Liver (tissue), 9 donors: ENCODE data around the gene ZNF100. TPM values are rescaled to one million over a fixed set of nuclear protein-coding genes. Genes with fewer than 3 reads are reported as not detected.

ENCODE experiments used
- DNase-seq: peaks from one replicate; pipeline ENCODE4 v3.0.0-alpha.2; 2017; ENCODE audit warnings: low spot score
- H3K27ac ChIP-seq, 2 donors: one replicate each; pipeline ENCODE4 v1.7.0; 2013; ENCODE audit warnings: inconsistent platforms in 2 of 2, low read length in 2 of 2, control low read depth in 1 of 2, low read depth in 1 of 2, mild to moderate bottlenecking in 1 of 2
- H3K27me3 ChIP-seq, 4 donors: one replicate each; pipeline versions ENCODE4 v1.6.1 to v1.7.0; 2013; ENCODE audit warnings: low read length in 3 of 4, inconsistent platforms in 1 of 4, mild to moderate bottlenecking in 1 of 4, moderate library complexity in 1 of 4; ENCODE audit not compliant: control insufficient read depth in 4 of 4, insufficient read depth in 4 of 4
- H3K36me3 ChIP-seq, 4 donors: one replicate each; pipeline versions ENCODE4 v1.6.1 to v1.7.0; 2013; ENCODE audit warnings: low read length in 3 of 4, mild to moderate bottlenecking in 3 of 4, low read depth in 1 of 4, moderate library complexity in 1 of 4; ENCODE audit not compliant: control insufficient read depth in 4 of 4, insufficient read depth in 3 of 4
- H3K4me1 ChIP-seq, 4 donors: one replicate each; pipeline versions ENCODE4 v1.6.1 to v1.7.0; 2013; ENCODE audit warnings: low read length in 3 of 4, mild to moderate bottlenecking in 3 of 4, moderate library complexity in 1 of 4; ENCODE audit not compliant: control insufficient read depth in 4 of 4, insufficient read depth in 4 of 4
- H3K4me3 ChIP-seq, 3 donors: one replicate each; pipeline versions ENCODE4 v1.6.1 to v1.7.0; 2013; ENCODE audit warnings: low read length in 3 of 3, control low read depth in 1 of 3, low read depth in 1 of 3, mild to moderate bottlenecking in 1 of 3
- H3K9ac ChIP-seq, 2 donors: one replicate each; pipeline ENCODE4 v1.7.0; 2013; ENCODE audit warnings: low read length in 2 of 2, mild to moderate bottlenecking in 2 of 2, moderate library complexity in 2 of 2, control low read depth in 1 of 2, low read depth in 1 of 2
- H3K9me3 ChIP-seq, 4 donors: one replicate each; pipeline versions ENCODE4 v1.6.1 to v1.7.0; 2013; ENCODE audit warnings: low read length in 3 of 4; ENCODE audit not compliant: control insufficient read depth in 4 of 4
- ATF3 ChIP-seq: IDR thresholded peaks from 2 replicates; pipeline ENCODE4 v1.6.1; 2016; ENCODE audit warnings: antibody characterized with exemption
- CTCF ChIP-seq: fragments of 150-350 bp; IDR thresholded peaks from 2 replicates; pipeline ENCODE4 v1.5.1; 2017; ENCODE audit warnings: improper control_type of control experiment, low read depth, low read length; ENCODE audit not compliant: missing input control
- EGR1 ChIP-seq, 2 donors: IDR thresholded peaks; 2 replicates each; pipeline ENCODE4 v1.6.1; 2016 to 2018; ENCODE audit warnings: antibody characterized with exemption in 2 of 2, low read depth in 2 of 2
- JUND ChIP-seq, 2 donors: IDR thresholded peaks; 2 replicates each; pipeline ENCODE4 v1.6.1; 2016; ENCODE audit warnings: antibody characterized with exemption in 2 of 2
- RAD21 ChIP-seq, 2 donors: IDR thresholded peaks; 2 replicates each; pipeline ENCODE4 v1.6.1; 2016; ENCODE audit warnings: antibody characterized with exemption in 2 of 2, mild to moderate bottlenecking in 2 of 2
- RXRA ChIP-seq, 2 donors: IDR thresholded peaks; 2 replicates each; pipeline ENCODE4 v1.6.1; 2017 to 2018; ENCODE audit warnings: antibody characterized with exemption in 2 of 2, mild to moderate bottlenecking in 1 of 2
- TAF1 ChIP-seq: conservative IDR thresholded peaks from 2 replicates; pipeline ENCODE4 v1.6.1; 2016; ENCODE audit warnings: antibody characterized with exemption, mild to moderate bottlenecking
- YY1 ChIP-seq: IDR thresholded peaks from 2 replicates; pipeline ENCODE4 v1.6.1; 2016; ENCODE audit warnings: antibody characterized with exemption, mild to moderate bottlenecking
- ZBTB33 ChIP-seq: IDR thresholded peaks from 2 replicates; pipeline ENCODE4 v1.6.1; 2016; ENCODE audit warnings: antibody characterized with exemption
- WGBS: extraction: QIAGEN DNeasy Blood & Tissue Kit; methylation state at CpG from one replicate; pipeline ENCODE4 v1.1.7; 2013; 5-methylcytosine and 5-hydroxymethylcytosine counted together
- polyA plus RNA-seq, 2 donors: library from polyadenylated mRNA; stranded (reverse) in 1 of 2; unstranded in 1 of 2; fragments of 200-250 nt in 1 of 2; fragments of >200 nt in 1 of 2; fragmentation: Nextera tagmentation in 1 of 2; extraction: Ambion mirVana in 1 of 2; gene quantifications; one replicate each; pipeline versions ENCODE4 v1.2.1 to v1.2.3, GENCODE V29; 2013 to 2015
- total RNA-seq, 2 donors: library from RNA; depleted of rRNA; stranded (reverse); fragments of >200 nt; gene quantifications; one replicate each; pipeline ENCODE4 v1.2.3, GENCODE V29; 2014
- TF ChIP-seq, protein P1 (sequence below): IDR thresholded peaks from 2 replicates; pipeline ENCODE4 v1.6.1; 2016; ENCODE audit warnings: antibody characterized with exemption
- donor health status: healthy.
- donor health status: healthy.
- donor health status: healthy.
- donor health status: healthy.
- donor health status: healthy.

Gene ZNF100
- total and polyA plus RNA-seq, 4 donors = 0.51 to 6.1 (median 1.4) TPM

DNA sequence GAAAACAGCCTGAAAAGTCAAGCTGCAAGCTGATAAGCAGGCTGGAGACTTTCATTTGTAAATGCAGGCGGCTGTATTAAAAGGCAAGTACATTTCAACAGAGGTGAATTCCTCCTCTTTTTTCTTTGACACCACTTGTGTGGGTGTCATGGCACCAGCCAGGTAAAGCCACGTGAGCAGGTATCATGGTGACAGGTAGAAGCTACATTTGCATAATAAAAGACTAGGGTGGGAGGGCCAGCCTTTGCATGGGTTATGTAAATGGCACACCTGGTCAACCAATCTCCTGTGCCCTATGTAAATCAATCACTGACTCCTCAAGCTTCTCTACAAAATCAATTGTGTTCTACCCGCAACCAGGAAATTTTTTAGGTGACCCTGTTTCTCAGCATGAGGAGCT lies 68.2 kb downstream of the ZNF100 start:
- Histone ChIP-seq H3K27me3 (no peaks in the 10 kb centered on the region), H3K9me3 (no peaks in the 10 kb centered on the region), H3K4me3 (no peak overlapping the region), H3K9ac (no peak overlapping the region), H3K27ac (no peak overlapping the region), H3K4me1 (no peaks in the 10 kb centered on the region), H3K36me3 (no peaks in the 10 kb centered on the region)
- 62% methylated on average over 3 of the region's 3 CpGs for WGBS
- TF ChIP-seq EGR1 (IDR thresholded peaks at IDR 0.05; ENCODE audit: low read depth in 2 of 2) (no peak), YY1 (no peak)
- DNase-seq = no peak

DNA sequence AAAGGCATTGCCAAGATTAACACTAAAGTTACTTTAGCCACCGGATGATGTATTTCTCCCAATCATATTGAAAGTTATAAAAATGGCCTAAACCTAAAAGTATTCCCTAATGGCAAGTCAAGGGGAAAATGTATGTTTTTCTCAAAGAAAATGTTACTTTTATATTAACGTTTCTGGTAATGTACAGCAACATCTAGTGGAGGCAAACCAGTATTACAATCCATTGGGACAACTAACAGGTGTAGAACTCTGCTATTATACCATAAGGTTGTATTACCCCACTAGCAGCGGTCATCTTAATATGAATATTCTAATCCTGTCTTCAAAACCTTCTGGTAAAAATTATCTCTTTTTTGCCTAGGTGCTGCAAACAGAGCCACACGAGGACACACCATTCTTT lies 69.2 kb downstream of the ZNF100 start:
- H3K4me3 ChIP-seq = no peak overlapping the region
- 16% methylated on average over 4 of the region's 4 CpGs for WGBS
- no peak overlapping the region for H3K27ac ChIP-seq
- H3K9ac ChIP-seq = no peak overlapping the region
- H3K27me3 ChIP-seq = no peaks in the 10 kb centered on the region
- TF ChIP-seq RAD21 (IDR thresholded peaks at IDR 0.05) (peak; percentile 86 to 90), CTCF (peak; percentile 75), ATF3 (no peak)
- H3K9me3 ChIP-seq = no peaks in the 10 kb centered on the region
- DNase-seq = no peak
- no peaks in the 10 kb centered on the region for H3K36me3 ChIP-seq
- H3K4me1 ChIP-seq = no peaks in the 10 kb centered on the region

DNA sequence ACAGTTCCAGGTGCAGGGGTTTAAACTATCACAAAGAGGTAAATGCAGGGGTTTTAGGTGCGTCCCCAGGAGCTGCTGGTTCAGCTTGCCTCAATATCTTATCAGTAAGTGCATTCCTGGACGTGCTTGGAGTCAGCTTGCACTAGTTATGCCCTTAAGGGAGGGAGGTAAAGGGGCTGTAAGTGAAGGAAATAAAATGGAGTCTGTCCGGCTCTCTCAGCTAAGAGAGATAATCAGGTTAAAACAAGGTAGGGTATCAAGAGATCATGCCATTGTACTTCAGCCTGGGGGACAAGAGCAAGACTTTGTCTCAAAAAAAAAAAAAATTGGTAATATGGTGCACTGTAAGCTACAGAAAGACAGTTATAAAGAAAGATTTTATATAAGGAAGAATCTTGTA lies 69.7 kb downstream of the ZNF100 start:
- no peak for TF ChIP-seq ZBTB33
- TF ChIP-seq, protein P1, sequence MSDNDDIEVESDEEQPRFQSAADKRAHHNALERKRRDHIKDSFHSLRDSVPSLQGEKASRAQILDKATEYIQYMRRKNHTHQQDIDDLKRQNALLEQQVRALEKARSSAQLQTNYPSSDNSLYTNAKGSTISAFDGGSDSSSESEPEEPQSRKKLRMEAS = no peak
- no peak for TF ChIP-seq JUND (IDR thresholded peaks at IDR 0.05)
- no peak for TF ChIP-seq CTCF
- no peak for TF ChIP-seq RXRA (IDR thresholded peaks at IDR 0.05)
- no peak for TF ChIP-seq EGR1 (IDR thresholded peaks at IDR 0.05; ENCODE audit: low read depth in 2 of 2)
- no peak for TF ChIP-seq TAF1
- no peaks in the 10 kb centered on the region for H3K9me3 ChIP-seq
- no peaks in the 10 kb centered on the region for H3K4me1 ChIP-seq
- H3K36me3 ChIP-seq = no peaks in the 10 kb centered on the region
- no peak overlapping the region for H3K9ac ChIP-seq
- no peak for DNase-seq
- WGBS = 30% methylated on average over 3 of the region's 3 CpGs
- no peak overlapping the region for H3K4me3 ChIP-seq
- no peak overlapping the region for H3K27ac ChIP-seq
- no peaks in the 10 kb centered on the region for H3K27me3 ChIP-seq
